Daoy (cell line): Measurements from ENCODE around the gene HIRIP3. TPM values are rescaled to one million over a fixed set of nuclear protein-coding genes. Genes with fewer than 3 reads are reported as not detected.
A peak's percentile ranks its signal among the peaks of the same experiment; 100 is the strongest.

Source experiments
- DNase-seq: peaks from one replicate; pipeline ENCODE4 v3.0.0-alpha.2; 2015; ENCODE audit warnings: low read depth
- total RNA-seq: library from RNA; depleted of rRNA; stranded (reverse); fragments of >200 nt; shearing (Covaris generic); gene quantifications from 2 replicates; pipeline ENCODE4 v1.2.3, GENCODE V29; 2014

HIRIP3 gene
- total RNA-seq, 1 experiment from 2014 or later, result 14.0 TPM

- DNase-seq, result no peak
These were observed 4.2 kb upstream of the HIRIP3 start for GRCh38 chr16:29999605-30000004.

- DNase-seq, result no peak
These were observed 1.4 kb upstream of the HIRIP3 start for GRCh38 chr16:29996766-29997250.

- peak; percentile 97 for DNase-seq
These were observed 721 bp upstream of the HIRIP3 start, which contains the start of gene INO80E for GRCh38 chr16:29995911-29996765. Gene INO80E, plus strand, starts transcription at chr16:29996241. Its CDS starts 70 bp downstream, at chr16:29996311.

- peak; percentile 69 for DNase-seq
These were observed 655 bp downstream of the HIRIP3 start for GRCh38 chr16:29994600-29995323.

- no peak for DNase-seq
These were observed 1.4 kb downstream of the HIRIP3 start for GRCh38 chr16:29993903-29994599.

- no peak for DNase-seq
These were observed 2.1 kb downstream of the HIRIP3 start for GRCh38 chr16:29993191-29993902.

- no peak for DNase-seq
These were observed 3.0 kb downstream of the HIRIP3 start for GRCh38 chr16:29992344-29992967.

- no peak for DNase-seq
These were observed 3.9 kb downstream of the HIRIP3 start for GRCh38 chr16:29991571-29991904.

GRCh38 chr16:29990883-29991570 is 4.4 kb downstream of the HIRIP3 start:
- DNase-seq, result no peak

- no peak for DNase-seq
These were observed 5.4 kb downstream of the HIRIP3 start for GRCh38 chr16:29990034-29990433.

GRCh38 chr16:29989111-29989858 is 6.1 kb downstream of the HIRIP3 start:
- DNase-seq, result no peak

- no peak for DNase-seq
These were observed 6.9 kb downstream of the HIRIP3 start for GRCh38 chr16:29988346-29989075.

- no peak for DNase-seq
These were observed 7.9 kb downstream of the HIRIP3 start for GRCh38 chr16:29987371-29988085.

- DNase-seq, result no peak
These were observed 8.5 kb downstream of the HIRIP3 start for GRCh38 chr16:29986931-29987330.

GRCh38 chr16:29986231-29986630 is 9.2 kb downstream of the HIRIP3 start:
- no peak for DNase-seq

GRCh38 chr16:29985271-29985811 is 10.1 kb downstream of the HIRIP3 start:
- no peak for DNase-seq

GRCh38 chr16:29984764-29985147 is 10.7 kb downstream of the HIRIP3 start:
- DNase-seq, result no peak

- DNase-seq, result no peak
These were observed 11.2 kb downstream of the HIRIP3 start for GRCh38 chr16:29984137-29984763.
